GM04503 (cell line): ENCODE results near the gene DGKH.
A peak's percentile ranks its signal among the peaks of the same experiment; 100 is the strongest.

Experiments used
- DNase-seq: peaks from one replicate; pipeline ENCODE4 v3.0.0-alpha.2; 2012; ENCODE audit warnings: low read depth

DGKH gene

DNA sequence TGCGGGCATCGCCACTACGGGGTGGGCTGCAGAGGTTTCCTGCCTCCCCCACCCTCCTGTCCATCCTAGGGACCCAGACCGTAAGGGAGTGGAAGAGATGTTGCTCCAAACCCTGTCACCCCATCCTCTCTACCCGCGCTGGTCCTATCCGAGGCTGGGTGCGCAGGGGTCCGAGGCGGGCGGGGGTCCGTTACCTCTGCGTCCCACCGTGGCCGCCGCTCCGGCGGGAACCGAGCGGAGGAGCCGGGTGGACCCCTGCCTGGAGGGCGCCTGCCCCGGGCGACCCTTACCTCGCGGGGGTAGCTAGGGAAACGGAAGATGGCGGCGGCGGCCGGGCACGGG is at the start of gene DGKH:
TSS of gene DGKH (plus strand) at position 307 of the 342 bp plus-strand sequence. CDS start 126 bp downstream, outside the sequence.
- DNase-seq: no peak

- no peak for DNase-seq
Observed at GRCh38 chr13:42000846-42001245, 47.6 kb upstream of the DGKH start.

GRCh38 chr13:42001580-42001979 is 46.9 kb upstream of the DGKH start:
- peak; percentile 39 for DNase-seq

DNA sequence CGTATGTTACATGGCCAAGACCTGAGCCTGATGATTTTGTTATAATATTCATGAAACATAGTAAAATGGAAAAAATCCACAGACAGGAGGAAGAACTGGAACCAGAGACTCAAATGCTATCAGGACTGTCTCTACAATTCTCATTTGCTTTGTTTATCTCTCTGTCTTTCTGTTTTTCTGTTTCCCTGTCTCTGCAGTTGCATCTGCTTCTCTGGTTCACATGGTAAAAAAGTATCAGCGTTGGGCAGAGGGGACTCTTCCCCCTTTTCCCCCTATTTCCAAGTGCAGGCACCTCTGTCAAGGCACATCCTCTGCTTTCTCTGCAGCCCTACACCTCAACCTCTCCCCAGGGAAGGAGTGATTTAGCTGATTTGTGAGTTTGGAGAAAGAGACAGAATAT is 46.4 kb upstream of the DGKH start:
- DNase-seq: no peak

GRCh38 chr13:42007844-42008243 is 40.6 kb upstream of the DGKH start:
- no peak for DNase-seq

- no peak for DNase-seq
Observed at GRCh38 chr13:42009057-42009456, 39.4 kb upstream of the DGKH start.

GRCh38 chr13:42011601-42012350 is 36.7 kb upstream of the DGKH start:
- DNase-seq: no peak

- DNase-seq: no peak
Observed at GRCh38 chr13:42014119-42014518, 34.3 kb upstream of the DGKH start.

DNA sequence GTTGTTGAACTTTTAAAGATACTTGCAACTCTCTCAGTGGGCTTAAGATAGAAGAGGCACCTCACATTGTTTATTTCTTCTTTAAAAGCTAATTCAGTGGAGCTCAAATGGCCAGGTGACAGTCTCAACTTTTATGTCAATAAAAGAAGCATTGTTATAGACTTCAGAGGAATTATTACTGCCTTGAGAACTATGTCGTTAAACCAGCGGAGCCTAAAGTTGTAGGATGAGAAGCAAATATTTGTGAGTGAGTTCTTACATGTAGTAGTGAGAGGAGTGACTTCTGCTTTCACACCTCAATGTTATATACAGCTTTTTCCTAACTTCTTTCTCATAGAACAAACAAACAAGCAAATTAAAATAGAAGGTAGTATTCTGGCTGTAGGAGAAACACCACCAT is 31.2 kb upstream of the DGKH start:
- DNase-seq: no peak

GRCh38 chr13:42021851-42022250 is 26.6 kb upstream of the DGKH start:
- no peak for DNase-seq

DNA sequence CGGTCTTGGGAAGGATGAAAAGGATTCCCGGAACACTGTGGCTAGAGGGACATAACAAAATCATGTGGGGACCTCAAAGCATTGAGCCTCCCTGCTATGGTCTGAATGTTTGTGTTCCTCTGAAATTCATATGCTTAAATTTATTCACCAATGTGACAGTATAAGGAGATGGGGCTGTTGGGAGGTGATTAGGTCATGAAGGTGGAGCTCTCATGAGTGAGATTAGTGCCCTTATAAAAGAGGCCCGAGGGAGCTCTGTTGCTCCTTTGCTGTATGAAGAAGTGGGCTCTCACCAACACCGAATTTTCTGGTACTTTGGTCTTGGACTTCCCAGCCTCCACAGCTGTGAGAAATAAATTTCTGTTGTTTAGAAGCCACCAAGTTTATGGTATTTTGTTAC is 26.1 kb upstream of the DGKH start:
- no peak for DNase-seq

- no peak for DNase-seq
Observed at GRCh38 chr13:42022796-42023493, 25.5 kb upstream of the DGKH start.

DNA sequence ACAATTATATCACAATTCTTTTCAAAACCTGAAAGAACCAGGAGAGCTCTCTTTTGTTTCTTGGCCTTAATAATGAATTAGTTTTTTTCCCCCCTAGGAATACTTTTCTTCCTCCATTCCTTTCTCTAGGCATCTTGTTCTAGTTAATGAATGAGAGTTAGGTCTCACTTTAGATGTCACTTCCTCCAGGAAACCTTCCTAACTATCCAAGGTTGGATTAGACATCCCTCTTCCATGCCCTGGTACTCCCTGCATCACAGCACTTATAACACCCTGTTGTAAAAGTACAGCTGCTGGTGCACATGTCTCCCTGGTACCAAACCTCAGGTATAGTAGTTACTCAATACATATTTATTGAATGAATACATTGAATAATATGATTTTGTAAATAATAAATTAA is 21.2 kb upstream of the DGKH start:
- DNase-seq: no peak

- no peak for DNase-seq
Observed at GRCh38 chr13:42028113-42028799, 20.2 kb upstream of the DGKH start.

GRCh38 chr13:42035905-42036521 is 12.4 kb upstream of the DGKH start:
- DNase-seq: no peak

- DNase-seq: no peak
Observed at GRCh38 chr13:42036711-42037110, 11.7 kb upstream of the DGKH start.

- DNase-seq: no peak
Observed at GRCh38 chr13:42038661-42039456, 9.6 kb upstream of the DGKH start.

- DNase-seq: no peak
Observed at GRCh38 chr13:42039457-42039945, 8.9 kb upstream of the DGKH start.

DNA sequence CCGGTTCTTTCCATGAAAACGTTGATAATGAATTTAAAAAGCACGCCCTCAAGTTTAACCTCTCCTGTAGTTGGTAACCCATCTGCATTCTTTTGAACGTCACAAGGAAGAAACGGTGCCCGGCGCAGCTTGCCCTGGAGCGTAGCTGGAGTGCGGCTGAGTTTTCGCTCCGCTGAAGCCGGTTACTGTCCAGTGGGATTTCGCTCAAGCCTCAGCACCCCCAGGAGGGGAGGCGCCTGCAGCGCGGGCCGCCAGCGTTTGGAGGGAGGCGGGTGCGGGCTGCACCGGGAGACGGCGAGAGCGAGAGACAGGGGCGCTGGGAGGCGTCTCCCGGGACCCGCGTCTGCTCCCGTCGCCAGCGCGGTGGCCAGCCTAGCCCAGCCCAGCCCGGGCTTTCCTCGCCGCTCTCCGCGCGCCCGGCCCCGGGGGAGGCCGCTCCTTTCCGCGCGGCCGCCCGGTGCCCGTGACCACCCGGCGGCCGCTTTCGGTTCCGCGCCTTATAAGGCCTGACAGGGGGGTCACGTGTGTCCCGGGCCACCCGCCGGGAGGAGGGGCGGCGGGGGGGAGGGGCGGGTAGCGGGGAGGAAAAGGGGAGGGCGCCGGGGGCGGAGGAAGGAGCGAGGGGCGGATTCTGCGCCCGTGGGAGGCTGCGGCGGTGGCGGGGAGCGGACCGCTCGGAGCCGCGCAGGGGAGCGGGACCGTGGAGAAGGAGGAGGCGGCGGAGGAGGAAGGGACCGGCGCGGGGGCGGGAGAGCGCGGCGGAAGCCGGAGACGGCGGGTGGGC is 8.3 kb upstream of the DGKH start:
- DNase-seq: no peak

DNA sequence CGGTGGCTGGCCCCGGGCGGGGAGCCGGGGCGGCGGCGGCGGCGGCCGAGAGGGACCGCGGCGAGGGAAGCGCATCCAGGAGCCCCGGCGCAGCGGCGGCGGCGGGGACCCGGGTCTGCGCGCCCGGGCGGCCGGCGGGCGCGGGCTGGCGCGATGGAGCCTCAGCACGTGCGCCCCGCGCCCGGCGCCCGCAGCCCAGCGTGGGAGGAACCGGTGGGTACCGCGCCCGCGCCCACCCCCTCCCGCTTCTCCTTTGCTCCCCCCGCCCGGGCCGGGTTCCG is 7.8 kb upstream of the DGKH start:
- DNase-seq: no peak

DNA sequence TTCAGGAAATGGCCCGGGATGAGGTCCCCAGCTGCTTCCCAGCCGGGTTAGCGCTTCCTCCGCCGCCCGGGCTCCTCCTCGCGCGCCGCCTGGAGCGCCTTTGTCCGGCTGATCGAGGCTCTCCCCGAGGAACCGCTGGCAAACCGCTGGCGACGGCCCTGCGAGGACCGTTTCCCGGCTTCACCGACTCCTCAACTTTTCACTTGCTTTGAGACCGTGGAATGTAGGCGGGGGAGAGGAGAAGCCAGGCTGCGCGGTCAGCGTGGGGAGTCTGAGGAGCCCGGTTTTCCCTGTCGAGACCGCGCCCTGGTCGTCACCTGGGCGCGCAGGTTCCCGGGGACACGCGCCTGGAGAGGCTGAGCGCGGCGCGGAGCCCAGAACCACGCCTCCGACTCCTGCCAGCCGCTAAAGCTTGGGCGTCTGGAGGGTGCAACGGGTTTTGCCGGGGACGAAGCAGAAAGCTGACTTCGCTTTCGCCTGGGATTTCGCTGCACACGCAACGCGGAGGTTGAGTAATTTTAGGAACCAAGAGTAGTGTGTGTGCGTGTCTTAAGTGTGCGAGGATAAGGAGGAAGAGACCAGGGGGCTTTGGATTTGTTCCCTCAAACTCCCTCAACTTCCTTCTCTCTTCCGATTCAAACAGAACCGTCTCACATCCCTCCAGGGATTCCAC is 7.3 kb upstream of the DGKH start:
- DNase-seq: no peak
